Stimulated activated CD4-positive, alpha-beta T cell treated with anti-CD3 and anti-CD28 coated beads, TNF-alpha, amount 100 ng/mL, for 1 hour (primary cell): Measurements from ENCODE around the gene STK32C.
"Not testable (repeated sequence)": the region's sequence is repeated elsewhere in the genome, so short reads cannot be mapped to it uniquely, and the experiment has no call there.

Source experiments
- DNase-seq, 3 donors: peaks; one replicate each; pipeline ENCODE4 v3.0.0-alpha.2; 2020; ENCODE audit warnings: low read depth in 3 of 3, low spot score in 1 of 3

The STK32C gene

GRCh38 chr10:132172091-132173066, 135.4 kb downstream of the STK32C start:
- no peak for DNase-seq

DNA sequence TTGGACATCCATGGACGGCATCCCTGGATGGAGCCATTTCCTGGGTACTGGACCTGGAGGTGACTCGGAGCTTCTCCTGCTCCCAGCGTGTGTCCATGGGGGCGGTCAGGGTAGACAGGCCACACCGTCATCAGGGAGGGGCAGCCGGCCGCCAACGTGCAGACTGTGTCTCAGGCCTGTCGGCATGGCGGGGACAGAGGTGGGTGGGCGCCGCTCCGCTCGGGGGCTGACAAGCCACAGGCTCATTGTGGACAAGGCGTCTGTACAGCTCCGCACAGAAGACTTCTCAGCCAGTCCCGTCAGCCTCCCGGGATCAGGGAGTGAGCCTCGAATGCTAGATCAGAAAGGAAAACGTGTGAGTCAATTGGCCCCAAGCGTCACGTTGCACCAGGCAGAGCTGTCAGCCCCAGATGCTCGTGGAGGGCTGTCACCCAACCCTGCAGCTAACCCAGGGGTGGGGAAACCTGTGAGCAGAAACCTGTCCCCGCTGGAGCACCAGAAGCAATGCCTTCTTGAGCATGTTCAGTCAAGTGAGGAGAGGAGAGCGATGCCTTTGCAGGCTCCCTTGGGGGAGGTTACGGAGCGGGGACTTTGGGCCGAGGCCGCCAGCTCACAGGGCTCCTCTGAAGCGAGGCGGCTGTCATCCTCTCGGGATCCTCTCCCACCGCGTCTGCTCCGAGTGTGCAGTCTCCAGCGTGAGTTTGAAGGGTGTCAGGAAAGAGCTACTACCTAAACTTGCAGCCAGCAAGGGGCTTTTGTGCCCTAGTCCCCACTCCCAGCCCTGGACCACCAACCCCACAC, 137.0 kb downstream of the STK32C start:
- no peak for DNase-seq

GRCh38 chr10:132169766-132170560, 137.8 kb downstream of the STK32C start:
- no peak for DNase-seq

DNA sequence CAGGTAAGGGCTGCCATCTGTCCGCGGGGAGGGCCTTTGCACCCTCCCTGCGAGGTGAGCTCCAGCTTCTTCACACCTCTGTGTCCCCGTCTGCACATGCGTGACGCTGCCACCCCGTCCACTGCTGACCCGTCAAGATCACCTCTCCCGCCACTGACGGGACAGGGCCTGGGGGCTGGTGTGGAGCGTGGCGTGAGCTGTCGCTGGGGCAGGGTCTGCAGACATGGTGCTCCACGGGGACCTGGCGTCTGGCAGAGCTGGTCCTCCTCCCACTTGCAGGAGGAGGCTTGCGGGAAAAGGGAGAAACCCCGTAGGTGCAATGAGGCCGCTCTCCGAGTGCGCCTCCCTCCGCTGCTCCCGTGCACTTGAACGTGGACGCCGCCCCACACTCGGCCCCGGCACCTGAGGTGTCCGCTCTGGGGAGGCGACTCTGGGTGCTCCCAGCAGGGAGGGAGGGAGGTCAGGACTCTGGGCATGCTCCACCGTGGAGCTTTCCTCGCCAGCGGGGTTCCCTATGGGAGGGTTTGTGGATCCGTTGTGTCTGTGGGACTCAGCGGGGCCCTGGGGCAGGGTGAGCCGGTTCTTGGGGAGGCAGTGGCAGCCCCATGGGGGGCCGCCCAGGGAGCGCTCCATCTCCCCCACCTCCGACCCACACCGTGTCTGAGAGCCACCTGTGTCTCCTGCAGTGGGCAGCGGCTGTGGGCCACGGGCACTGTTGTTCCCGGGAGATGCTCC, 138.6 kb downstream of the STK32C start:
- DNase-seq: no peak

GRCh38 chr10:132168571-132169030, 139.1 kb downstream of the STK32C start:
- no peak for DNase-seq

DNA sequence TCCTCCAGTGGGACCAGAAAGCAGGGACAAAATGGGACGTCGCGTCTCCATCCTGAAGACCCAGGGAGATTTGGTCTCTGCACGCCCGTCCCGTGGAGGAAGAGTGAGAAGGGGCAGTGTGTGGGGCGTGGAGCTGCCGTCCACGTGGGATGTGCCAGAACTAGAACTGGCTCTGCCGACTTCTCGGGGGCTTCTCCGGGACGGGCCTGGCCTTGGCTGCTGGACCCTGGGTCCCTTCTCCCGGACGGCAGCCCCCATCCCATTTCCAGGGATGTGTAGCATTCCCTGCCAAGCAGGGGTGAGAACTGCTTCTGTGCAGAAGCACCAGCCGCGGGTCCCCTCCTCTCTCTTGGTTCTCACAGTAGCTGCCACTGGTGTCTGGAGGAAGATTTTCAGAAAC, 139.8 kb downstream of the STK32C start:
- DNase-seq: no peak

- DNase-seq: no peak
Observed at GRCh38 chr10:132167041-132167674, 140.6 kb downstream of the STK32C start.

- no peak for DNase-seq
Observed at GRCh38 chr10:132166216-132166950, 141.4 kb downstream of the STK32C start.

GRCh38 chr10:132165416-132165980, 142.3 kb downstream of the STK32C start:
- no peak for DNase-seq

DNA sequence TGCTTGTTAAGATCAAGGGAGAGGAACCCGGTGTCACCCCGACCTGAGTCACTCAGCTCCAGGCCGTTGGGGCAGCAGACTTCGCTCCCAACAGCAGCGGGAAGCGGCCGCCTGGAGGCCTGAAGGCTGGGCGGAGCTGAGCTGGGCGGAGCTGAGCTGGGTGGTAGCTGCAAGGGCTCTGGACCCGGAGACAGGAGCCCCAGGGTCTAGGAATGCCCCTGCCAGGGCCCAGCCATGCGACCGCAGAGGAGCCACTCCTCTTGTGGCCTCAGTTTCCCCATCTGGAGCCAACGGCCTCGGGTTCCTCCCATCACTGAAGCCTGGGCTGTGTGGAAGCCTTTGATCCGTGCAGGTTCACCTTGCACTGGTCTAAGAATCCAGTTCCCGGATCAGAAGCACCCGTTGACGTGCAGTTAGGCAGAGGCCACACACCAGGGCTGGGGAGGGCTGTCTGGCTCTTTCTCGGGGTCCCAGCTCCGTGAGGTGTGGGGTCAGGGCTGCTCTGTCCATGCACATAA, 142.9 kb downstream of the STK32C start:
- DNase-seq: no peak

GRCh38 chr10:132163826-132164515, 143.8 kb downstream of the STK32C start:
- DNase-seq: no peak

- DNase-seq: no peak
Observed at GRCh38 chr10:132163278-132163765, 144.4 kb downstream of the STK32C start.

- no peak for DNase-seq
Observed at GRCh38 chr10:132162590-132163277, 145.0 kb downstream of the STK32C start.

DNA sequence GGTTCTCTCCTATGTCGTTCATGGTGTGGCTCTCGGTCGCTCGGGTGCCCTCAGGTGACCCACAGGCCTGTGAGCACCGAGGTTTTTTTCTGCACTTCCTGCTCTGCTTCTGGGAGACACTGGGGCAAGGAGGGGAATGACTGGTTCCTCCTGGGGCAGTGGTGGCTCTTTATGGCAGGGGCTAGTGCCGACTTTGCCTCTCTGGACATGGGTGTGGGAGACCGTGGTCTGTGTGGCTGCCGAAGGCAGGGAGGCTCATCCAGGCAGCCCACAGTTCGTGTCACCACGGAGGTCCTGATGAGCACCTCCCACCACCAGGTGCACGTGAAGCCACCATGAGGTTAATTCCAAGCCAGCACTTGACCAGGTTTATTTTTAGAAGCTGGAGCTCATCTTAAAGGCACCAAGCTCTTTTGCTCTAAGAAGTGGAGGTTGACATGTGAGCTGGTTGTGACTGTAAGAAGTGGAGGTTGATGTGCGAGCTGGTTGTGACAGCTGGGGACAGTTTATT, 145.7 kb downstream of the STK32C start:
- no peak for DNase-seq

DNA sequence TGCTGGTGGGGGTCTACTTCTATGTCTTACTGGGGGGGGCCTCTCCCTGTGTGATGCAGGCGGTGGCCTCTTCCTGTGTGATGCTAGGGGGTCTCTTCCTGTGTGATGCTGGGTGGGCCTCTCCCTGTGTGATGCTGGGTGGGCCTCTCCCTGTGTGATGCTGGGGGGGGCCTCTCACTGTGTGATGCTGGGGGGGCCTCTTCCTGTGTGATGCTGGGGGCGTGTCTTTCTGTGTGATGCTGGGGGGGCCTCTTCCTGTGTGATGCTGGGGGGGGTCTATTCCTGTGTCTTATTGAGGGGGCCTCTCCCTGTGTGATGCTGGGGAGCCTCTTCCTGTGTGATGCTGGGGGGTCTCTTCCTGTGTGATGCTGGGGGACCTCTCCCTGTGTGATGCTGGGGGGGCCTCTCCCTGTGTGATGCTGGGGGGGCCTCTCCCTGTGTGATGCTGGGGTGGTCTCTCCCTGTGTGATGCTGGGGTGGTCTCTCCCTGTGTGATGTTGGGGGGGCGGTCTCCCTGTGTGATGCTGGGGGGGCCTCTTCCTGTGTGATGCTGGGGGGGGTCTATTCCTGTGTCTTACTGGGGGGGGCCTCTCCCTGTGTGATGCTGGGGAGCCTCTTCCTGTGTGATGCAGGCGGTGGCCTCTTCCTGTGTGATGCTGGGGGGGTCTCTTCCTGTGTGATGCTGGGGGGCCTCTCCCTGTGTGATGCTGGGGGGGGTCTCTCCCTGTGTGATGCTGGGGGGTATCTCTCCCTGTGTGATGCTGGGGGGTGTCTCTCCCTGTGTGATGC, 146.7 kb downstream of the STK32C start:
- not testable (repeated sequence) for DNase-seq

DNA sequence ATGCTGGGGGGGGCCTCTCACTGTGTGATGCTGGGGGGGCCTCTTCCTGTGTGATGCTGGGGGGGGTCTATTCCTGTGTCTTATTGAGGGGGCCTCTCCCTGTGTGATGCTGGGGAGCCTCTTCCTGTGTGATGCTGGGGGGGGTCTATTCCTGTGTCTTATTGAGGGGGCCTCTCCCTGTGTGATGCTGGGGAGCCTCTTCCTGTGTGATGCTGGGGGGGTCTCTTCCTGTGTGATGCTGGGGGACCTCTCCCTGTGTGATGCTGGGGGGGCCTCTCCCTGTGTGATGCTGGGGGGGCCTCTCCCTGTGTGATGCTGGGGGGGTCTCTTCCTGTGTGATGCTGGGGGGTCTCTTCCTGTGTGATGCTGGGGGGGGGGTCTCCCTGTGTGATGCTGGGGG, 147.5 kb downstream of the STK32C start:
- not testable (repeated sequence) for DNase-seq
